Prostate gland (tissue), 2 donors: ENCODE measurements around the gene AKNA. TPM values are rescaled to one million over a fixed set of nuclear protein-coding genes. Genes with fewer than 3 reads are reported as not detected.
"Not testable (repeated sequence)": the region's sequence is repeated elsewhere in the genome, so short reads cannot be mapped to it uniquely, and the experiment has no call there.

Experiments
- DNase-seq: peaks from one replicate; pipeline ENCODE4 v3.0.0-alpha.2; 2019; ENCODE audit warnings: low spot score
- H3K27ac ChIP-seq, 2 donors: fragments of 200-600 bp; sonication (generic); 2 replicates each; pipeline ENCODE4 v1.5.1; 2017 to 2019
- H3K27me3 ChIP-seq: fragments of 200-600 bp; sonication (generic); replicated peaks from 2 replicates; pipeline ENCODE4 v1.5.1; 2019; ENCODE audit not compliant: insufficient read depth
- H3K36me3 ChIP-seq, 2 donors: fragments of 200-600 bp; sonication (generic); 1 replicate in 1 of 2; 2 replicates in 1 of 2; pipeline versions ENCODE4 v1.5.1 to v1.8.1; 2017 to 2019
- H3K4me1 ChIP-seq: fragments of 200-600 bp; sonication (generic); replicated peaks from 2 replicates; pipeline ENCODE4 v1.5.1; 2019
- H3K4me3 ChIP-seq, 2 donors: fragments of 200-600 bp; sonication (generic); 2 replicates each; pipeline ENCODE4 v1.5.1; 2017 to 2019
- H3K9me3 ChIP-seq: fragments of 200-600 bp; sonication (generic); 2 replicates; pipeline ENCODE4 v1.5.1; 2017
- POLR2A ChIP-seq: fragments of 450-650 bp; IDR thresholded peaks from one replicate; pipeline ENCODE4 v1.6.1; 2016; ENCODE audit warnings: antibody characterized with exemption, mild to moderate bottlenecking
- POLR2AphosphoS5 ChIP-seq: sonication (generic); formaldehyde crosslinking; IDR thresholded peaks from one replicate; pipeline ENCODE4 v1.6.1; 2017; ENCODE audit warnings: antibody characterized with exemption
- WGBS: methylation state at CpG from one replicate; pipeline ENCODE4 v1.1.5; 2018; 5-methylcytosine and 5-hydroxymethylcytosine counted together
- intact Hi-C: fragments of 100-400 bp; cut with DNase I; formaldehyde crosslinking; loops from one replicate; pipeline ENCODE4 v1.14.2; 2022
- total RNA-seq, 2 donors: library from RNA; depleted of rRNA; stranded (reverse); fragments of >200 nt; gene quantifications; one replicate each; pipeline ENCODE4 v1.1.0, GENCODE V29; 2016
- TF ChIP-seq, protein P1 (sequence below), 4 experiments: fragments of 200-600 bp in 2 of 4; fragments of 450-650 bp in 2 of 4; sonication (generic) in 2 of 4; IDR thresholded peaks; 1 replicate in 3 of 4; 2 replicates in 1 of 4; pipeline ENCODE4 v1.5.1; 2016 to 2019; ENCODE audit warnings: antibody characterized with exemption in 4 of 4, mild to moderate bottlenecking in 2 of 4, moderate library complexity in 2 of 4

Gene AKNA
- total RNA-seq, 2 donors from 2014 or later, result 20.5 to 30.1 TPM

DNA sequence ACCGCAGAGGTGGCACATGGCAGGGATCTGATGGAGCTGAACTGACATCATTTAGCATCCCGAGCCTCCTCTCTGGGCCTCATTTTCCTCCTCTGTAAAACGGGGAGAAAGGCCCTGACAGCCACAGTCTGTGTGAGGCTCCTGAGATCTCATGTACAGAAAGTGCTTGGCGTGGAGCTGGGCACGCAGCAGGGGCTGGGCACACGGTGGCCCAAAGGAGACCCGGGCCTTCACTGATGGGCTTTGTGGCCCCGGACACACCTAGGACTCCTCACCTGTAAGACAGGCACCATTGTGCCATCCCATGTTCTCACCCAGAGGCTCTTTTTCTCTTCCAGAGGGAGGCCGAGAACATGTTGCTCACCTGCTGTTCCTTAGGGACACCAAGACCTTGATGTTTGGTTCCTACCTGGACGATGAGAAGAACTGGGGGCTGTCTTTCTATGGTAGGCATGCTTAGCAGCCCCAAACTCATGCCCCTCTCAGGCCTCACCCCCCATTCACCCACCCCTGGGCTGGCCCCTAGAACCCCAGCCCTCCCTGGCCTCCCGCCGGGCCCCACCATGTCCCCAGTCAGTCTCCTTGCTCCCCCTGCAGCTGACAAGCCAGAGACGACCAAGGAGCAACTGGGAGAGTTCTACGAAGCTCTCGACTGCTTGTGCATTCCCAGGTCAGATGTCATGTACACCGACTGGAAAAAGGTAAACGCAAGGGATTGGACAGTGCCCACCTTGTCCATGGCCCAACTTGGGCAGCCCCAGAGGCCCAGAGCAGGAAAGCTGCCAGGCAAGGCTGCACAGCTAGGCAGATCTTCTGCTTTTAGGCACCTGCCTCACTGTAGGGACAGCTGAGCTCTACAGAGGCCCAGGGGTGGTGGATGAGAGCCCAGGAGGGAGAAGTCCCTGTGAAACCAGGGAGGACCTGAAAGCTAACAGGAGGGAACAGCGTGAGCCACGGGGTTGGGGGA lies 56.3 kb downstream of the AKNA start:
- H3K36me3 ChIP-seq, DNase-seq, H3K4me3 ChIP-seq, H3K27me3 ChIP-seq, H3K27ac ChIP-seq, intact Hi-C loops, H3K9me3 ChIP-seq, H3K4me1 ChIP-seq: not testable (repeated sequence)
- 74% methylated on average over 13 of the region's 19 CpGs for WGBS

DNA sequence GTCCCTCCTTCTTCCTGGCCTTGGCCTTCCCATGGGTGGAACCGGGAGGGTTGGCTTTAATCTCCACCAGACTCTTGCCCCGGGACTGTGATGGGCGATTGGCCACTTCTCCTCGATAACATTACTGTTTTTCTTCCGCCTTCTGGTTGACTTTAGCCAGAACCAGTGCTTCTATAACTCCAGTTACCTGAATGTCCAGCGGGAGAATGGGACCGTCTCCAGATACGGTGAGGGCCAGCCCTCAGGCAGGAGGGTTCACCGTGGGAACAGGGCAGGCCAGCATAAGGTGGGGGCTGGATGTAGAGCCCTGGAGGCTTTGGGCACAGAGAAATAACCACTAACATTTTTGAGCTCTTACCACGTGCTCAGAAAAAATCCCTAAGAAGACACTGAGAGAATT lies 57.1 kb downstream of the AKNA start:
- TF ChIP-seq, protein P1, sequence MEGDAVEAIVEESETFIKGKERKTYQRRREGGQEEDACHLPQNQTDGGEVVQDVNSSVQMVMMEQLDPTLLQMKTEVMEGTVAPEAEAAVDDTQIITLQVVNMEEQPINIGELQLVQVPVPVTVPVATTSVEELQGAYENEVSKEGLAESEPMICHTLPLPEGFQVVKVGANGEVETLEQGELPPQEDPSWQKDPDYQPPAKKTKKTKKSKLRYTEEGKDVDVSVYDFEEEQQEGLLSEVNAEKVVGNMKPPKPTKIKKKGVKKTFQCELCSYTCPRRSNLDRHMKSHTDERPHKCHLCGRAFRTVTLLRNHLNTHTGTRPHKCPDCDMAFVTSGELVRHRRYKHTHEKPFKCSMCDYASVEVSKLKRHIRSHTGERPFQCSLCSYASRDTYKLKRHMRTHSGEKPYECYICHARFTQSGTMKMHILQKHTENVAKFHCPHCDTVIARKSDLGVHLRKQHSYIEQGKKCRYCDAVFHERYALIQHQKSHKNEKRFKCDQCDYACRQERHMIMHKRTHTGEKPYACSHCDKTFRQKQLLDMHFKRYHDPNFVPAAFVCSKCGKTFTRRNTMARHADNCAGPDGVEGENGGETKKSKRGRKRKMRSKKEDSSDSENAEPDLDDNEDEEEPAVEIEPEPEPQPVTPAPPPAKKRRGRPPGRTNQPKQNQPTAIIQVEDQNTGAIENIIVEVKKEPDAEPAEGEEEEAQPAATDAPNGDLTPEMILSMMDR (IDR thresholded peaks at IDR 0.05), result no peak
- TF ChIP-seq POLR2A, result no peak
- TF ChIP-seq POLR2AphosphoS5, result no peak
- WGBS, result 82% methylated on average over 10 of the region's 10 CpGs

DNA sequence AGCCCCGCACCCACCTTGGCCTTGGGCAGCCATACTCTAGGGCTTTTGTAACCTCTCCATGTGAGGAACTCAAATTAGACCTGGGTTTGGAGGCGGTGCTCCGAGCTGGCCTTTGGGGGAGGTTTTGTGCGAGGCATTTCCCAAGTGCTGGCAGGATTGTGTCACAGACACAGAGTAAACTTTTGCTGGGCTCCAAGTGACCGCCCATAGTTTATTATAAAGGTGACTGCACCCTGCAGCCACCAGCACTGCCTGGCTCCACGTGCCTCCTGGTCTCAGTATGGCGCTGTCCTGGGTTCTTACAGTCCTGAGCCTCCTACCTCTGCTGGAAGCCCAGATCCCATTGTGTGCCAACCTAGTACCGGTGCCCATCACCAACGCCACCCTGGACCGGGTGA lies 58.2 kb downstream of the AKNA start, which contains the start of gene ORM2:
Gene ORM2, plus strand, starts transcription at position 245 of the 398 bp plus-strand sequence. Its CDS starts 36 bp downstream, at position 281.
- H3K27me3 ChIP-seq, H3K4me3 ChIP-seq, H3K27ac ChIP-seq, intact Hi-C loops, H3K36me3 ChIP-seq, DNase-seq, H3K4me1 ChIP-seq, H3K9me3 ChIP-seq: not testable (repeated sequence)
- WGBS, result 63% methylated on average over 2 of the region's 10 CpGs

More for the DNA sequence above, 57.1 kb downstream of the AKNA start:
- intact Hi-C loops, result no loop called here
- Histone ChIP-seq H3K27me3 (no peaks in the 10 kb centered on the region), H3K4me1 (no peaks in the 10 kb centered on the region), H3K4me3 (no peak overlapping the region), H3K27ac (no peak overlapping the region), H3K36me3 (no peaks in the 10 kb centered on the region), H3K9me3 (no peaks in the 10 kb centered on the region)
- DNase-seq, result no peak

DNA sequence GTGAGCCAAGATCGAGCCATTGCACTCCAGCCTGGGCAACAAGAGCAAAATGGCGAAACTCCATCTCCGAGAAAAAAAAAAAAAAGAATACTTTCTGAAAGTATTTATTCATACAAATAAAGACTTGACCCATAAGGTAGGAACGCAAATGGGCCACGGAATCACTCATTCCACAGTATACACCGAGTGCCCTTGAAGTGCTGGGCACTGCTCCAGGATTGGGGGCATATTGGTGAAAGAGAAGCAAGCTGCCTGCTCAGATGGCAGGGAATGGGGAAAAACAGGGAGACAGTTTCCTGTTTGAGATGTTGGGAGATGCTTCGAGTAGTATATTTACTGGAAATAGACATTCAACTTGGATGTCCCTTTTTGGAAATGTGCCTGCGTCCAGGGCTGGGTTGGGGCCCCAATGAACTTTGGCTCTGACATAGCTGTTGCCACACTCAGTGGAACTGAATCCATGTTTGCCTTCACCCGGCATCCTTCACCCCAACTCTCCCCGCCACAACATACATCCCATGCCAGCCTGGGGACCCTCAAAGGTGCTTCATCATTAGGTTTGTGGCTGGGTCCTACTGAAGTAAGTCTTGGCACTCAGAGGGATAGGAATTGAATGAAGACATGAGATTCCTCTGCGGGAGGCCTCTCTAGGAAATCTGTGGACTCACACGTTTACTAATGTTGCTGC lies 58.7 kb downstream of the AKNA start:
- H3K36me3 ChIP-seq, DNase-seq, H3K4me1 ChIP-seq, H3K9me3 ChIP-seq, H3K27me3 ChIP-seq, H3K4me3 ChIP-seq, H3K27ac ChIP-seq, intact Hi-C loops: not testable (repeated sequence)
- WGBS, result 78% methylated on average over 10 of the region's 12 CpGs

DNA sequence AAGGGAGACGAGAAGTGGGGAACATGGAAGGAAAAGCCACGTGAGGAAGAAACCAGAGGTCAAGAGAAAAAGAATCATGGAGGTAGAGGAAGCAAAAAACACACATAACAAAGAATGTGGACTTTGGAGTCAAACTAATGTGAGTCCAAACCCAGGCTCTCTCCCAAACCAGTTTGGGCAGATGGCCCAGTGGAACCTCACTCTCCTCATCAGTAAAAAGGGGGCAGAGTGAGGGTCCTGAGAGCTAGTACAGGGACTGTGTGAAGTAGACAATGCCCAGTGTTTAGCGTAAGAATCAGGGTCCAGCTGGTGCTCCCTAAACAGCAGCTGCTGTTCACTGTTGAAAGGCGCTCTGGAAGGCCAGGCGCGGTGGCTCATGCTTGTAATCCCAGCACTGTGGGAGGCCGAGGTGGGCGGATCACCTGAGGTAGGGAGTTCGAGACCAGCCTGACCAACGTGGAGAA lies 59.4 kb downstream of the AKNA start:
- H3K4me3 ChIP-seq, DNase-seq, H3K36me3 ChIP-seq, intact Hi-C loops, H3K4me1 ChIP-seq, H3K9me3 ChIP-seq, H3K27me3 ChIP-seq, H3K27ac ChIP-seq: not testable (repeated sequence)
- WGBS, result 90% methylated on average over 10 of the region's 10 CpGs

DNA sequence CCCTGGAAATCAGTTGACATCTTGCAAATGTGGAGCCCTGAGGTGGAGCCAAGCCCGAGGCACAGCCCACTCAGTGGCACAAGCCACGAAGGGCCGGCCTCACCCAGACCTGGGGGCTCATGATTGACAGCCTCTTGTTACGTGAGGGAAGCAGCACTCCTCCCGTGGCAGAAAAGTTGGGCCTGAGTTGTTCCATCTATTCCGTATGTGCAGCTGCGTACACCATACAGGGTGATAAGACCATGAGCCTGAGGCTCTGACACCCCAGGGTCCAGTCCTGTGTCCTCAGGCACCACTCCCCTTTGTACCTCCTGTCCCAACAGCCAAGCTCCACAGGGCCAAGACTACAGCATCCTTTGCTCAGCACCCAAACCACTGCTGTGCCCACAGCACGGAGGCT lies 60.0 kb downstream of the AKNA start:
- no peak overlapping the region for H3K27ac ChIP-seq
- no peak for DNase-seq
- H3K4me1 ChIP-seq, result no peaks in the 10 kb centered on the region
- no peaks in the 10 kb centered on the region for H3K9me3 ChIP-seq
- TF ChIP-seq POLR2AphosphoS5 (no peak), POLR2A (no peak)
- TF ChIP-seq, protein P1 (IDR thresholded peaks at IDR 0.05), result no peak
- H3K36me3 ChIP-seq, result no peaks in the 10 kb centered on the region
- no peak overlapping the region for H3K4me3 ChIP-seq
- intact Hi-C loops, result no loop called here
- H3K27me3 ChIP-seq, result no peaks in the 10 kb centered on the region
- 88% methylated on average over 8 of the region's 8 CpGs for WGBS

DNA sequence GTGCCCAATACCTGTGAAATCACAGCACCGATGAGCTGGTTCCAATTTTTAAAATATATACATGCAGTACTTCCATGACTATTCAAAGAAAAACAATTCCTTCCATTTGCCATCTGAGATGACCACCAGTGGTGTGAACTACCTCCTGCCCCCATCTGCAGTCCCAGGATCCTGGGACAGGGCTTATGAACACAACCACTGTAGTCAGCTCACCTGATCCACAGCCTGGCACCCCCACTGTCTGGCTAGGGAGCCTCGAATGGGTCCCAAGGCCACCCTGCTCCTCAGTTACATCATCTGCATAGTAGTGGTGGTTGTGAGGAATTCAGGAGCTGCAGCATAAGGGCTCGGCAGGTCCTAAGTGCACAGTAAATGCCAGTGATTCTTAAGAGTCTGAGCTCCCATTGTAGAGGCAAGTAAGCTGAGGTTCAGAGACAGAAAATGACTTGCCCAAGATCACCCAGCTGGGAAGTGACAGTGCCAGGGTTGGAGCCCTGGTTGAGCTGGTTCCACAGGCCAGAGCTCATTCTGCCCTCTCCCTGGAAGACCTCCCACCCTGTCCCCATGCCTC lies 62.0 kb downstream of the AKNA start:
- H3K36me3 ChIP-seq, H3K27me3 ChIP-seq, H3K4me1 ChIP-seq, H3K27ac ChIP-seq, DNase-seq, H3K9me3 ChIP-seq, intact Hi-C loops, H3K4me3 ChIP-seq: not testable (repeated sequence)
- 72% methylated on average over 3 of the region's 3 CpGs for WGBS

DNA sequence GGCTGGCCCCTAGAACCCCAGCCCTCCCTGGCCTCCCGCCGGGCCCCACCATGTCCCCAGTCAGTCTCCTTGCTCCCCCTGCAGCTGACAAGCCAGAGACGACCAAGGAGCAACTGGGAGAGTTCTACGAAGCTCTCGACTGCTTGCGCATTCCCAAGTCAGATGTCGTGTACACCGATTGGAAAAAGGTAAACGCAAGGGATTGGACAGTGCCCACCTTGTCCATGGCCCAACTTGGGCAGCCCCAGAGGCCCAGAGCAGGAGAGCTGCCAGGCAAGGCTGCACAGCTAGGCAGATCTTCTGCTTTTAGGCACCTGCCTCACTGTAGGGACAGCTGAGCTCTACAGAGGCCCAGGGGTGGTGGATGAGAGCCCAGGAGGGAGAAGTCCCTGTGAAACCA lies 62.8 kb downstream of the AKNA start:
- H3K27me3 ChIP-seq, H3K27ac ChIP-seq, DNase-seq, H3K9me3 ChIP-seq, H3K4me1 ChIP-seq, intact Hi-C loops, H3K4me3 ChIP-seq, H3K36me3 ChIP-seq: not testable (repeated sequence)
- 79% methylated on average over 9 of the region's 9 CpGs for WGBS
